Measurements from ENCODE around the gene NNMT.

- TF ChIP-seq EZH2 (IDR thresholded peaks at IDR 0.05; ENCODE audit: insufficient read depth, low read length) (no peak), CTCF (IDR thresholded peaks at IDR 0.05; ENCODE audit: insufficient read depth, low read depth, low read length) (no peak)
Measured at GRCh38 chr11:114281388-114281956, 14.7 kb upstream of the NNMT start.
